ENCODE results near the gene MTR.
A peak's percentile ranks its signal among the peaks of the same experiment; 100 is the strongest.

MTR gene

GRCh38 chr1:236864996-236865817 lies 70.1 kb downstream of the MTR start:
- DNase-seq, result no peak

GRCh38 chr1:236865818-236866155 lies 70.7 kb downstream of the MTR start:
- no peak for DNase-seq

DNA sequence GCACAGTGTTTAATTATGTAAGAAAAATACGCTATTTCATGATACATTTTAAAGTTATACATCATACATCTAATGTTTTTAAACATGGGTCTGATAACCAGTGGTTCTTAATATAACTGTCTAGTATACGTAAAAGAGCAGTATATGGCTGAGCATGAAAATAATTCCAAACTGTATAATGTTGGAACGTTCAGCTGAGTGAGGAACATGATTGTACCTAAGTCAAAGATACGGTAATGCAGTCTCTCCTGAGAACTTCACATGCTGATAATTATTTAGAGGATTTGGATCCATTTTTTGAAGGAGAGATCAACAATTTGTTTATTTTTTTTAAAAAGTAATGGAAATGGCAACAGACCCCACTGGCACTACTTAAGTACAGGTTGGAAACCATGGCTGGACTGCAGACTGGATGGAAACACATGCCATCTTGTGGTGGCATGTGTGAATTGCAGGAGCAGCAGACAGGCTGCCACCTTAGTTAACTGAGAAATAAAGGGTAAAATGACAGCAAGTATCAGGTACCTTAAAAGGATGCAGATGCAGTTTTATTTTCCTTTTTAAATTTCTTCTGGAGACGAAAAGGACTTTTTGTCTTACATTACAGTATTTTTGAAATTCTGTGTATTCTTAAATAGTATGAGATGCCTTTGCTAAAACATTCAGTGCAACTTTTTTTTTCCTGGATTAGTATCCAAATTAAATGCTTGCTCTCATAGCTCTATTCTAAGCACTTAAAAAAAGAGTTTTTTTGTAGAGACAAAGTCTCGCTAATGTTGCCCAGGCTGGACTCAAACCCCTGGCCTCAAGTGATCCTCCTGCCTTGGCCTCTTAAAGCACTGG lies 73.8 kb downstream of the MTR start:
- DNase-seq, result peak; percentile 50

DNA sequence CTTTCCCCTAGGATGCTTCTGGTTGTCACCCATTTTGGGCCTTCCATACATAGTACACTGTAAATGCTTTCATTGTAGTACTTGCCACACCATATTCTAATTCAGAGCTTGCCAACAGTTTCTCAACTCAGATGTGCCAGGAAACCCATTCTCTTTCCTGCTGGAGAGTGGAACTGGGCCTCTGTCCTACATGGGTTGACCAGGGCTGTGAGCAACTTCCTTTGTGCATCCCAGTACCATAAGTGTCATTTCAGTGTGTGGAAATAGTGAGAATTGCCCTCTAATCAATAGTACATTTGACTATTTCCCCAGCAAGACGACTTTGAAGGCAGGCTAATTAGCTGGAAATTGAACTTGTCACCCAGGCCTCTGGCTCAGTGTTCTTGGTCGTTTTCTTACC lies 74.8 kb downstream of the MTR start:
- no peak for DNase-seq

DNA sequence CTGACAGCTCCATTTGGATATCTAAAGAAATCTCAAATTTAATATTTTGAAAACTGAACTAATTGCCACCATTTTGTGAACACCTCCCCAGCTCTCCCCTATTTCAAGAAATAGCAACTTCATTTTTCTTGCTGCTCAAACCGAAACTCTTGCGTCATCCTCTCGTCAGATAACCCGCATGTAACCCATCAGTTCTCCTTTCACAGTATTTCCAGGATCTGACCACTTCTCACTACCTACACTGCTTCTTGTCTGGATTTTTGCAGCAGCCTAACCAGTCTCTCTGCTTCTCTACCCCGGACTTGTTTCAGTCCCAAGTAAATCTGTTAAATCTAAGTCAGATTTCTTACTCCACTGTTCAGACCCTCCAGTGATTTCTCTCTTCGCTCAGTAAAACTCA lies 75.6 kb downstream of the MTR start:
- no peak for DNase-seq

DNA sequence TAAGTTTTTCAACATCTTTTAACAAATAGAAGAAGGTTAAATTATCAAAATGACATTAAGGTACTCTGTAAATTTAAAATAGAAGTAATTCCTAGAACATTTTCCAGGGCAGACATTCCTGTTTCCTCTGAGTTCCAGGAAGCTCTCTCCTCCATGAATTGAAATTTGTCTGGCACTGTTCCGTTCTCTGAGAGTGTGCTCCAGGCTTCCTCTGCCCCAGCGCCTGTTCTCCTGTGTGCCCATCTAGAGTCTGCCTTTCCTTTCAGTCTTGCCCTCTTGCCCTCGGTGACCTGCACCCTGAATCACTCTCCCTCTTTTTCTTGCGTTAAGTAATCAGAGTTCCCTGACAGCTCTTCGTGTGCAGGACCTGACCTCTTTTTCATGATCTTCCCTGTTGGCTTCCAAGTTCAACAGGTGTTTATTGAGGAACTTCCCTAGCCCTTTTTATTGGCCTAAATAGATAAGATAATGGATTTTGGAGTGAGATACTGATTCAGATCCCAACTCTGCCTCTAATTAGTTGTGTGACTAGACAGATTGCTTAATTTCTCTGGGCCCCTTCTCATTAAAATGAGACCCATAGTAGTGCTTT lies 77.1 kb downstream of the MTR start:
- no peak for DNase-seq

- DNase-seq, result no peak
Measured at GRCh38 chr1:236875975-236876374, 80.9 kb downstream of the MTR start.

GRCh38 chr1:236877661-236878060 lies 82.6 kb downstream of the MTR start:
- no peak for DNase-seq

- DNase-seq, result no peak
Measured at GRCh38 chr1:236880209-236880608, 85.1 kb downstream of the MTR start.

DNA sequence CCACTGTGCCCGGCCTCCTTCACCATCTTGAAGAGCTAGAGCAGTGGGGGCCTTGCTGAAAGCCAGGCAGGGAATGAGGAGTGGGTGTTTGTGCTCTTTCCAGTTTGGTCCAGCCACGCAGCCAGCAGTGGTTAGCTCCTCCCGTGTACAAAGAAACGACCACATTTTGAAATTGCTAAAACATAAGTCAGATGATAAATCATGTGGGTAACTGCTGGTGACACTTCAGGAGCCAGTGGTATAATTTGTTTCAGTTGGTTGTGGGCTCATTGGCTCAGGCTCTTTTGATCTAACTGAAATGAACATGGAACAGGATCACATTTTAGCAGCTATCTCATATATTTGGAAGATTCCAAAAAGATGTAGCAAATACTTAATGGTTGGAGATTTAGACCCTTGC lies 87.6 kb downstream of the MTR start:
- DNase-seq, result no peak

DNA sequence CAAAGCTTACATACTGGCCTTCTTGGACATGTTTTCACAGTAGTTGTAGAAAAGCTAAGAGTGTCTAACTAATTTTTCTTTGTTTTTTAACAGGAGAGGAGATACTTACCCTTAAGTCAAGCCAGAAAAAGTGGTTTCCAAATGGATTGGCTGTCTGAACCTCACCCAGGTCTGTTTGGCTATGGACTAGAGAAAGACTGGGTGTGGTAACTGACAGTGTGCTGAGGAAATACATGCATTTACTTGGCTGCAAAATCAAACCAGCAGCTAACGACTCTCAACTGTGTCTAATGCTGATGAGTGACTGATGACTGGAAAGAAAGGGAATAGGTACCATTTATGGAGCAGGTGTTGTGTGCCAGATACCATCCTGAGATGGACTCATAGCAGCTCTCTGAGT lies 91.1 kb downstream of the MTR start:
- DNase-seq, result no peak

DNA sequence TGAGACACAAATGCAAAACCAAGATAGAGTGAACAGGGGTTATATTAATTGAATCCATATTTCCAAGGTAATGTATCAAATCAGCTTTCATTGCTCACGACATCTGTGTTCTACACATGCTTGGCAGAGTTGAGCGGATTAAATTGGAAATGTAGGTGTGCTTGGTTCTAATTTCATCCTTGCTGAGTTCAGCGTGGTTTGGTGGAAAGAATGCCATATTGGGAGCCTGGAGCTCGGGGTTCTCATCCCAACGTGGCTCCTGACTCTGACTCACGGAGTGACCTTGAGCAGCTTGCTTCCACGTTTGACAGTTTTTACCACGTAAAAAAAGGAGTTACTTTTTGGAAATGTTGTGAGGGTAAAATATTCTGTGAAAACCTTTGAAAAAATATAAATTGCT lies 92.0 kb downstream of the MTR start:
- DNase-seq, result no peak

DNA sequence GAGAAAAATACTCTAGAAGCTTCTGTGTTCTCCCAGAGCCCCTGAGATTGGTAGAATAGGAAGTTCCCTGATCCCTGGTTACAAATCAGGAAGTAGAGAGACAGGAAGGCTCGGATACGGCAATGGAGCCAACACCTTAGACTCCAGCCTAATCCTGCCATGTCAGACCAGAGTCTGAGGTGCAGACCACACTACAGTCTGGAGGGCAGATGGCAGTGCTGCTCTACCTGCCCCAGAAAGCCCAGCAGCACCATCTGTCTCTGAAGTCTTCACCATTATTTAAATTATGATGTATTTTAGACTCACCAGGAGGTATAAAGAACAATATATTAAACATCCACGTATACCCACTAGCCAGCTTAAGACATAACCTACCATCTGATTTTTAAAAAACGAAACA lies 93.0 kb downstream of the MTR start:
- DNase-seq, result no peak

DNA sequence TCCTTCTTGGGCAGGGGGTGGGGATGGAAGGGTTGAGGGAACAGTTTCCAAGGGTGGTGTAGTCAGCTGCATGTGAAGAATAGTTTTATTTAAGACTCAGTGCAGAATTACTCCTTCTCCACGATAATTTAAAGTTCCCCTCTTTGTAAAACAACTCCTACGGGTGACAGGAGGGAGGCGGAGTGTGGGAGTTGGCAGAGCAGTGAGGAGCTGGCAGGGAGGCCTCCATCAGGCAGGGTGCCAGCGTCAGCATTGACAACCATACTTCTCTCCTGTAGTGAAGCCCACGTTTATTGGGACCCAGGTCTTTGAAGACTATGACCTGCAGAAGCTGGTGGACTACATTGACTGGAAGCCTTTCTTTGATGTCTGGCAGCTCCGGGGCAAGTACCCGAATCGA lies 93.8 kb downstream of the MTR start:
- no peak for DNase-seq

- DNase-seq, result no peak
Measured at GRCh38 chr1:236890152-236891056, 95.3 kb downstream of the MTR start.

DNA sequence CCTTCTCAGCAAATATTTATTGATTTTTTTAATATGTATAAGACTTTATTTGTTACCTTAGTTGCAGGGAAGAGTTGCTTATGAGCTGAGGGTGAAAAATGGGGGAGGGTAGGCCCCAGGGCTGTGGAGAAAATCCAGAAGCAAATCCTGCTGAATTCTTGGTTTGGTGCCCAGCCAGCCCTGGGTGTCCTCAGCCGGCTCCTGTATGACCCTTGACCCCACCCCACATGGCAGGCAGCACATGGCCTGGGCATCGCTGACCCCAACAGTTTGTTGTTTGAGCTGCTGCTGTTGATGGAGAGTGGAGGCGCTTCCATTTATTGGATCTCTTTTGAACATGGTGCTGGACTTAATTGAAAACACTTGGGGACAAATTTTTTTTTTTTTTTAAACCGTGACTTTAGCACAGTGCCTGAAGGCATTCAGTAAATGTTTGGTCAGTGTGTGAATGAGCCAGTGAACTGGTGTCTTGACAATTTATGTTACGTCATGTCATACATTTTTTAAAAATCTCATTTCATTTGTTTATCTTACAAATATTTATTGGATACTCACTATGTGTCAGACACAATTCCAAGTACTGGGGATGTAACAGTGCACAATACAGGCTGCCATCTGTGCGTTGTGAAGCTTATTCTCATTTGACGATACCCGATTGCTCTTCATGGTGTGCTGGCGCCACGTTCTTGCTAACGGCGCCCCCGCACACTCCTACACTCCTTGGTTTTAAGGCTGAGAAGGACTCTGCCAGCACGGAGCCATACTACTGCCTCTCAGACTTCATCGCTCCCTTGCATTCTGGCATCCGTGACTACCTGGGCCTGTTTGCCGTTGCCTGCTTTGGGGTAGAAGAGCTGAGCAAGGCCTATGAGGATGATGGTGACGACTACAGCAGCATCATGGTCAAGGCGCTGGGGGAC lies 98.8 kb downstream of the MTR start:
- peak; percentile 79 for DNase-seq

DNA sequence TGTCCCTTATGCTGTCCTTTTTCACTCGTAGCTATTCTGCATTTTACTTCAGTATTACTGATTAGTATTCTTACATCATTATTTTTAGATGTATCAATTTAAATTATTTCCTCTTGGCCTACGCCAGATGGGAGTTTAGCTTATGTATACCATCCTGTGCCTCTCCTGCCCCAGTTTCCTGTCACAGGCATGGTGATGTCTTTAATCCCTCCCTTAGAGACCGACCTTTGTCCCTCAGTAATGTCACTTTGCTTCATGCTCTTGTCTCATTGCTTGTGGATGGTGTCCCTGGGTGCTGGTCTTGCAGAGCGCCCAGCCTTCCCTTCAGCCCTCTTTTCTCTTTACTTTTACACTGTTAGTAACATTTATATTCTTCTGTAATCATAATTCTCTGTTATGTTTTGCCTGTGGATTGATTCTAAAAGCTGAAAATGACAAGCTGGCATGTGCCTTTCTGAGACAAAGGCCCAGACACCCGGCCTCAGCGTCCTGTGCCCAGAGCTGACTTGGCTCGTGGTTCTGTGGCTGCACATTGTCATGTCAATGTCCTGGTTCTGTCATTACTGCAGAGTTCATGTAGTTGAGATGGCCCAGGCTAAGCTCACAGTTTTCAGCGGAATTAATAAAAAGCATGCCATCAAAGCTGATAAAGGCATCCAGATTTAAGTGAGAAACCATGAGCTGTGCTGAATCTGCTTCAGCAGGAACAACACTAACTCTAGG lies 100.7 kb downstream of the MTR start:
- no peak for DNase-seq

- no peak for DNase-seq
Measured at GRCh38 chr1:236896716-236897115, 101.6 kb downstream of the MTR start.

DNA sequence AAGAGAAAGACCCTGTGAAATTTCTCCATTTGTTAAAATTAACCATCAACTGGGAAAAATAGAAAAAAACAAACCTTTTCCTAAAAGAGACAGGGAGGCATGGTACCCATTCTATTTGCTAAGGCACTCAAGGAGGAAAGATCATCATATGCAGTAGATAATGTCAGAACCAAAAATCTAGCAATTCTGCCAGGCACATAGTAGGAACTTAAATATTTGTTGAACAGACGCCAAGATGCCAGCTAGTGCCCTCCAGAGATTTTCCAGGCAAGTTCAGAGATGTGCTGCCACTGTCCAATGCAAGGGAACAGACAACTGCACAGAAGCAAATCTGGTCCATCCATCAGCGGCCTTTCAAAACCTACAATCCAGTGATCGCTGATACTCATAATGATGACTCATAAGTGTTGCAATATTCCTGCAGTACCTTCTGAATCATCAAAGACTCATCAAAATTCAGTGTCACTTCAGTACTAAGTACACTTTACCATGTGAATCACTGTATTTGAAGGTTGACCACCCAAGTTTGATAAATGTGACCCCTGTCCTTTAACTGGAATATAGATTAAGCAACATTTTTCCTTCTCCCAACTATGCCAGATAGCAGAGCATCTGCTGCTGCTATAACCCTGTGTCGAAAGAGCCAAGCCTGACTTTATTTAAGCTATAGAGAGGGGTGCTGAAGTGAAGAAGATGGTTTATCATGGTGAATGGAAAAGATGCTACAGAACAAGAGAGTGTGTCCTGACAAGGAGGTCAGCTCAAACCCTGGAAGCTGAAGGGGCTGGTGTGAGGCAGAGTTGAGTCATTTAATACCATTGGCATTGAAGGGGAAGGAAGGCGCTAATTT lies 110.0 kb downstream of the MTR start:
- peak; percentile 74 for DNase-seq

- DNase-seq, result no peak
Measured at GRCh38 chr1:236907205-236907604, 112.1 kb downstream of the MTR start.
